Anterior cingulate cortex (tissue), 58 donors: ENCODE measurements around the gene TASP1.
"Not testable (repeated sequence)": the region's sequence is repeated elsewhere in the genome, so short reads cannot be mapped to it uniquely, and the experiment has no call there.

ENCODE experiments used
- DNase-seq, 58 donors: peaks; one replicate each; lab custom pipeline; 2025; lab: John Stamatoyannopoulos, UW

TASP1 gene

GRCh38 chr20:13416531-13416930 is 222.2 kb downstream of the TASP1 start:
- no peak for DNase-seq

GRCh38 chr20:13412806-13413445 is 225.8 kb downstream of the TASP1 start:
- no peak for DNase-seq

GRCh38 chr20:13404293-13404692 is 234.4 kb downstream of the TASP1 start:
- DNase-seq: no peak

DNA sequence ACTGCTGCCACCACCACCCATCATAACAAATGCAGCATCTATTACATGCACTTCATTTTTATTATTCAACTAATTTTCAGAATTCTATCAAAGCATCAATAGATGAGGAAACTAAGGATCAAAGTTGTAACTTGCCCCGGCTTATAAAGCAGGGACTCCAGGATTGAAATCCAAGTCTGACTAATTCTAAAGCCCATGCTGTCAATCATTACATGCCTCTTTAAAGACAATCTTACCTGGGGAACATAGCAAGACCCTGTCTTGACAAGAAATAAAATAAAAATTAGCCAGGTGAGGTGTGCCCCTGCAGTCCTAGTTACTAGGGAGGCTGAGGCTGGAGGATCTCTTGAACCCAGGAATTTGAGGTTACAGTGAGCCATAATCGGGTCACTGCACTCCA is 235.3 kb downstream of the TASP1 start:
- no peak for DNase-seq

- DNase-seq: no peak
Observed at GRCh38 chr20:13402986-13403385, 235.7 kb downstream of the TASP1 start.

- DNase-seq: no peak
Observed at GRCh38 chr20:13402171-13402760, 236.5 kb downstream of the TASP1 start.

DNA sequence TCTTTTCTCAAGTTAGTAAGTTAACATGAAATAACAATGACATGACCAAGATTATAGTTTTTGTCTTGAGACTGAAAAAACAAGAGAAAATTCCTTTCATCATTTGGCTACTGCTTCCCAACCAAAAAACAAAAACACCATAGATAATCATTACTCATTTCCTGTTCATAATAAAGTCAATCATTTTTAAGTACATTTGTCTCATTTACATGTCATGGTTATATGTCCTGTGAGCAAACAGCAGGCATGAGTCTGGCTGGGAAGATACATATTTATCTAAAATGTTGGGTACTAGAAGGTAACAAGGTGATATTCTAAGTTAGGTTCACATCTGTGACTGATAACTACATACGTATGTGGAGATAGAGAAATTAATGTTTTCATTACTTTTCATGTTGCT is 237.1 kb downstream of the TASP1 start:
- DNase-seq: no peak

DNA sequence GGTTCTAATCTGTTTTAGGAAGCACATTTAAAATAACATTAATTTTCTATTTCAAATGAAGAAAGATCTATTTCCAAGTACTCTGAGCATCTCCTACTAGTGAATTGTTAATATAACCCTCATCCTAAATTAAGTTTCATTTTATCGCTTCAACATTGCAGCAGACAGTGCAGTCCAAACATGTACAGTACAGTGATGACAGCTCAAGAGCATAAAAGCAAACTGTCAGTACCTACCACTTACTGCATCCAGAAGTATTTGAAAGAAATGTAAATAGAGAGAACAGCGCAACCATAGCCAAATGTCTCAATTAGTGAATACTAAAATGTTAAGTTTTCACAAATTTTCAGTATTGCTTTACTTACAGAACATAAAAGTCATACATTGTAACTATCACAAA is 238.3 kb downstream of the TASP1 start:
- DNase-seq: no peak

- peak in 1 of 58 donors; percentile 5 for DNase-seq
Observed at GRCh38 chr20:13397300-13397724, 241.4 kb downstream of the TASP1 start.

- no peak for DNase-seq
Observed at GRCh38 chr20:13396826-13397225, 241.9 kb downstream of the TASP1 start.

DNA sequence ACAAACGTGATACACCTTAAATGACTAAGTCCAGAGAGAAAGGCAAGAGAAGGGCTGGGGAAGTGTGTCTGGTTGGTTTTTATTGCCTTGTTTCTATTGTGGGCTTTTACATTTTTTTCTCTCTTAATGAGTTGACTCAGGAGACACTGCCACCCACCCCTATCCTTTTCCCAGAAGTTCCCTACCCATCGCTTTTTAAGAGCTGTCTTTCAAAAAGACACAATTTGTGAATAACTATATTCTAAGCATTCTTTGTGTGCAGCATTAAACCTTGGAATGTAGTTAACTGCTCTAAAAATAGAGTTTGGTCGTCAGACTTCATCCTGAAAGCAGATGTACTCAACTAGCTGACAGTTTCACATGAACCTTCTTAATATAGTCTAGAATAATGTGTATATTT is 242.7 kb downstream of the TASP1 start:
- DNase-seq: no peak

DNA sequence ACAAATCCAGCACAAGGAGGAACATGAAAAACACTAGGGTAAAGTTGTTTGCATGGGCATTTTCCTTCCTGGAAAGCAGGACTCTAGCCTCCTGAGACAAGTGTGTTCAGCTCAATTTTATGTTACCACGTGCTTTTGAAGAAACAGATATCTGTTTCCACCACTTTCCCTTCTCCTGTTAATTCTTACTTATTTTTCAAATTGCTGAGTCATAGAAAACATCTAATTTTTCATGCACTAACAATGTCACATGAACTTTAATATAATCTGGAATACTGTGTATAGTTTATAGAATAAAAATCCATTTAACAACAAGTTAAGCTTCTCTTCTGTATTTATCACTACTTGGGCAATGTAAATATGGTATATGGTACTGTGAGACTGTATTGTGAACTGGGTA is 243.5 kb downstream of the TASP1 start:
- no peak for DNase-seq

GRCh38 chr20:13392391-13392790 is 246.3 kb downstream of the TASP1 start:
- no peak for DNase-seq

DNA sequence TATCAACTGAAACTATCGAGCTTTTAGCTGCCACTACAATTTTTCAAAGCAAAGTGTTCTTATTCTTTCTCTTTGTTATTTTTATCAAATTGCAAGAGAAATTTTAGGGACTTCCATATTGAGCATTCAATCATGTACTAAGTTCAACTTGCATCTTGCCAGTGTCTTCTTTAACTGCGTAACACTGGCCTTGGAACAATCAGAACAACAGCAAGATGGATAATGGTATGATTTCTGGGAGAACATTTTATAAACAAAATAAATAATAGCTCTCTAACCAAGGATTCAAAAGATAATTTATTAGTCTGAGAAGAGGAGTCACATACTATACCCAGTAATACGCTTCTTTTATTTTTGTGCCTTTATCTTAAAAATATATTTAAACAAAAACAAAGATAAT is 249.6 kb downstream of the TASP1 start:
- no peak for DNase-seq

DNA sequence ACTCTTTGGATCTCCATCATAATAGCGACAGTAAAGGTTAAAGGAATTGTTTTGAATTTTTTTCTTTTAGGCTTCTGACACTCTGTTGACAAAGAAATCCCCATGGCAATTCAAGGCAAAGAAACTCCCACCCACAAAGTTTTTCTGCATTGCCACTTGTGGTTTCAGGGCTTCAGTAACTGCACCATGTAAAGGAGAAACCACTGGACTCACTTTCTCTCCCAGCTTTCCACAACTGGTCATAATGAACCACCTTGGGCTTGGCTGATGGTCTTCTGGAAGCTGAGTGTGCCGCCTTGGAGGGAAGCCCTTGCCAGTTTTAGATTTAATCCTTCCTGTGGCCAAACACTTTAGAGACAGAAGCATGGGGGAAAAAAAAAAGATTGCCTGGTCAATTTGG is 254.6 kb downstream of the TASP1 start:
- DNase-seq: no peak

DNA sequence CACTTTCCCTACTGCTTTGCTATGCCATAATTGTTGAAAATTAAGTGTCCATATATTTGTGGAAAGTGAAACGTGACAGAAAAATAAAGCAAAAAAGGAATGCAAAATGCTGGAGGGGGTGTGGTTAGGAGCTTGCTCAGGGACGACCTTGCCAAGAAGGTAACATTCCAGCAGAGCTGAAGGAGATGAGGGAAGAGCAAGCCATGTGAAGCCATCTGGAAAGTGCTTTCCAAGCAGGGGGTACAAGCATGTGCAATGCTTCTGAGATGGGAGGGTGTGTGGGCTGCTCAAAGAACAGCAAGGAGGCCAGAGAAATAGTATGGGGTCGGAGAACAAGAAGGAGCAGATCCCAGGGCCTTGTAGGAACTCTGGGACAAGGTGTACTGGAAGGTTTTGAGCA is 255.9 kb downstream of the TASP1 start:
- no peak for DNase-seq

DNA sequence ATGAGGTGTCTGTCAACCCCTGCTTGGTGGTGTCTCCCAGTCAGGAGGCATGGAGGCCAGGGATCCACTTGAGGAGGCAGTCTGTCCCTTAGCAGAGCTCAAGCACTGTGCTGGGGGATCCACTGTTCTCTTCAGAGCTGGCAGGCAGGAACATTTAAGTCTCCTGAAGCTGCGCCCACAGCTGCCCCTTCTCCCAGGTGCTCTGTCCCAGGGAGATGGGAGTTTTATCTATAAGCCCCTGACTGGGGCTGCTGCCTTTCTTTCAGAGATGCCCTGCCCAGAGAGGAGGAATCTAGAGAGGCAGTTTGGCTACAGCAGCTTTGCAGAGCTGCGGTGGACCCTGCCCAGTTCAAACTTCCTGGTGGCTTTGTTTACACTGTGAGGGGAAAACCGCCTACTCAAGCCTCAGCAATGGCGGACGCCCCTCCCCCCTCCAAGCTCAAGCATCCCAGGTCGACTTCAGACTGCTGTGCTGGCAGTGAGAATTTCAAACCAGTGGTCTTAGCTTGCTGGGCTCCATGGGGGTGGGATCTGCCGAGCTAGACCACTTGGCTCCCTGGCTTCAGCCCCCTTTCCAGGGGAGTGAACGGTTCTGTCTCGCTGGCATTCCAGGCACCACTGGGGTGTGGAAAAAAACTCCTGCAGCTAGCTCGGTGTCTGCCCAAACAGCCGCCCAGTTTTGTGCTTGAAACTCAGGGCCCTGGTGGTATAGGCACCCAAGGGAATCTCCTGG is 258.1 kb downstream of the TASP1 start:
- not testable (repeated sequence) for DNase-seq

GRCh38 chr20:13373400-13373799 is 265.3 kb downstream of the TASP1 start:
- no peak for DNase-seq

DNA sequence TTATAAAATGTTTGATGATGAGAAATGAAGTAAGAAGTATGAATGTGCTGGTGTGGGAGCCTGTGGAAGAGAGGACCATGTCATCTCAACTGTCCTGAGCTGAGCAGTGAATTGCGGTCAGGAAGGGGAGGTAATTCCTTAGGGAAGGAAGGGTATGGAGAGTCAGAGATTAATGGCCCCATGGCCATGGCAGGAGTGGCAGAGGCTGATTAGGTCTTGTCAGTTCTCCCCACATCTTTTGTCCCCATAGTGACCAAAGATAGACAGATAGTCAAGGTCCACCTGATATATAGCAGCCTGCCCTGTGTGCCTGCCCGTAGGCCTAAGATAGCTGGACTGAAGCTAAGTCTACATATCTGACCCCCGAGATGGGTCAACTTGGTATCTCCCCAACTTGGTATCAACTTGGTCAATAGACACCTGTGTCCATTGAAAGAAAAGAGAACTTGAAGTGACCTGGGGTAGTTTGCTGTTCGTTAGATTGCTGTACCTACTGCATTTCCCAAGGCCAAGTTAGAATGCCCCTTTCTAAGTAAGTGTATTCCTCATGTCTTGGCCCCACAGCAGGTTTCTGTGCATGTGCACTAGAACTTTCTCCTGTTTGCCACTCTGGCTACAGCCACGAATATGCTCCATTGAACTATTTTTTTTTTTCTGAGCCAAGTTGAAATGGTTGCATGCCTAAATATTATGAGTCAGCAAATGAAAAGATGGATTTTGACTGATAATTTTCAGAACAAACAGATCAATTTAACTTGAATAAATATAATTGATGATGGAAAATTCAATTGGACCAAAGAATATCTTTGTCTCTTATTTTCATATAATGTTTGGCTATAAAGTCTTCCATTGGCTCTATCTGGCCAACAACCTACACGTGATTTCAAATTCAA is 274.2 kb downstream of the TASP1 start:
- no peak for DNase-seq

DNA sequence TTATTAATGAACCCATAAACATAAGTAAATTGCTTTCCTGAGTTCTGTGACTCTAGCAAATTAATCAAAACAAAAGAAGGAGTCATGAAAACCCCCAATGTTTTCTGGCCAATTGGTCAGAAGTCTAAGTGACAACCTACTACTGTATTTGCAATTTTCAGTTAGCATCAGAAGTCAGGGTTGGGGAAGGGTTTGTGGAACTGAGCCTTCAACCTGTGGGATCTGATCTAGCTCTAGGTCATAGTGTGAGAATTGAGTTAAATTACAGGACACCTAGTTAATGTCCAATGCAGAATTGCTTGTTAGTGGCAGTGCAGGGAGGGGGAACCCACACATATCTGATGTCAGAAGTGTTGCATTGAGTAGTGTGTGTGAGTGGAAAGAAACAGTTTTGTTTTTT is 275.3 kb downstream of the TASP1 start:
- DNase-seq: no peak

- DNase-seq: not testable (repeated sequence)
Observed at GRCh38 chr20:13362165-13362564, 276.6 kb downstream of the TASP1 start.
